Measurements from ENCODE around the gene HCN2. TPM values are rescaled to one million over a fixed set of nuclear protein-coding genes. Genes with fewer than 3 reads are reported as not detected.

Gene HCN2
- total and polyA plus RNA-seq, 2 of the 13 experiments (the other 11 are each of a cell fraction or from before 2014, with no cell fraction given): 0.01 TPM; not detected in 1

DNA sequence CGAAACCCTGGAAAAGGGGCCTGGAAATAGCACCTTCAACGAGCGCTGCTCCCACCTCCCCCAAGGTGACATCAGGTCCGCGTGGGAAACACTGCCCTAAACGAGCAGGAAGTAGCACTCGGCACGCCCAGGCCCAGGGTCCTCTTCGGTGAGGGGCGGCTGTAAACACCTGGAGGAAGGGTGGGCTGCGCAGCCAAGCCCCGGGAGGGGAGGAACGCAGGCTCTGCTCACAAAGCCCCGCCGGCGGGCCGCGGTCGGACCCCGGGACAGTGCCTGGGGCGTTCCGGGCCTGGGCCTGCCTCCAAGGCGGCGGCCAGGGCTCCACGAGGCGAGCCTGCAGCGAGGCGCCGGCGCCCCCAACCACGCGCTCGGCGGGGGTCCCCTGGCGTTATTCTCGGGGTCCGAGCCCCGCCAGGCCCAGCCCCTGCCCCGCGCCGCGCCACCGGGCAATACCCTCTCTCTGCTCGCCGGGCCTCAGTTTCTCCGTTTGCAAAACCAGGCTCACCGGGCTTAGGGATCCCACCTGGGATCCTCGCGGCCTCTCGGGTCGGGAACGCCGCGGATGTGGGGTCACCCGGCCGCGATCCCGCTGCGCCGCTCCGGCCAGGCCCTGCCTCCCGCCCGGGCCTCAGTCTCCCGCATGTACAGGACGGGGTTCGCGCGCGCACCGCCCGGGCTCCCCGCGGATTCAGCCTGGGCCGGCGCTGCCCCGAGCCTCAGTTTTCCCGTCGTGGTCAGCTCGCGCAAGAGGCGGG, 72.7 kb downstream of the HCN2 start (continued):
- TF ChIP-seq ZNF281 (CRISPR knock-in tag; IDR thresholded peaks at IDR 0.05; ENCODE audit: borderline replicate concordance) (peak; percentile 15; the same call in 1 of the 2 replicates), ZNF687 (CRISPR knock-in tag; IDR thresholded peaks at IDR 0.05) (peak; percentile 74), ZFP82 (CRISPR knock-in tag; IDR thresholded peaks at IDR 0.05; ENCODE audit: borderline replicate concordance) (0 out of 2 replicates have a peak, but pooled peaks have one; percentile 29), CBX1 (IDR thresholded peaks at IDR 0.05; ENCODE audit: low read depth) (peak; percentile 40), BORCS8-MEF2B (CRISPR knock-in tag; IDR thresholded peaks at IDR 0.05) (0 out of 2 replicates have a peak, but pooled peaks have one; percentile 1), ZNF564 (CRISPR knock-in tag; IDR thresholded peaks at IDR 0.05) (0 out of 2 replicates have a peak, but pooled peaks have one; percentile 8), ZNF816 (CRISPR knock-in tag; IDR thresholded peaks at IDR 0.05; ENCODE audit: borderline replicate concordance) (peak; percentile 77), AGO2 (optimal IDR thresholded peaks at IDR 0.05; ENCODE audit: low read depth, low read length) (peak; percentile 92), REL (CRISPR knock-in tag; conservative IDR thresholded peaks at IDR 0.05) (0 out of 2 replicates have a peak, but pooled peaks have one; percentile 42), HES4 (CRISPR knock-in tag; IDR thresholded peaks at IDR 0.05; ENCODE audit: borderline replicate concordance) (peak; percentile 6; the same call in 1 of the 2 replicates), SP4 (CRISPR knock-in tag; IDR thresholded peaks at IDR 0.05) (0 out of 2 replicates have a peak, but pooled peaks have one; percentile 38), ZNF850 (CRISPR knock-in tag; conservative IDR thresholded peaks at IDR 0.05) (0 out of 2 replicates have a peak, but pooled peaks have one; percentile 7), ZNF431 (CRISPR knock-in tag; IDR thresholded peaks at IDR 0.05; ENCODE audit: borderline replicate concordance, low read depth) (0 out of 2 replicates have a peak, but pooled peaks have one; percentile 10), ELF3 (CRISPR knock-in tag; IDR thresholded peaks at IDR 0.05) (peak; percentile 65; the same call in 1 of the 2 replicates), ZNF724P (CRISPR knock-in tag; IDR thresholded peaks at IDR 0.05; ENCODE audit: borderline replicate concordance) (0 out of 2 replicates have a peak, but pooled peaks have one; percentile 0)
- TF ChIP-seq, protein P1, sequence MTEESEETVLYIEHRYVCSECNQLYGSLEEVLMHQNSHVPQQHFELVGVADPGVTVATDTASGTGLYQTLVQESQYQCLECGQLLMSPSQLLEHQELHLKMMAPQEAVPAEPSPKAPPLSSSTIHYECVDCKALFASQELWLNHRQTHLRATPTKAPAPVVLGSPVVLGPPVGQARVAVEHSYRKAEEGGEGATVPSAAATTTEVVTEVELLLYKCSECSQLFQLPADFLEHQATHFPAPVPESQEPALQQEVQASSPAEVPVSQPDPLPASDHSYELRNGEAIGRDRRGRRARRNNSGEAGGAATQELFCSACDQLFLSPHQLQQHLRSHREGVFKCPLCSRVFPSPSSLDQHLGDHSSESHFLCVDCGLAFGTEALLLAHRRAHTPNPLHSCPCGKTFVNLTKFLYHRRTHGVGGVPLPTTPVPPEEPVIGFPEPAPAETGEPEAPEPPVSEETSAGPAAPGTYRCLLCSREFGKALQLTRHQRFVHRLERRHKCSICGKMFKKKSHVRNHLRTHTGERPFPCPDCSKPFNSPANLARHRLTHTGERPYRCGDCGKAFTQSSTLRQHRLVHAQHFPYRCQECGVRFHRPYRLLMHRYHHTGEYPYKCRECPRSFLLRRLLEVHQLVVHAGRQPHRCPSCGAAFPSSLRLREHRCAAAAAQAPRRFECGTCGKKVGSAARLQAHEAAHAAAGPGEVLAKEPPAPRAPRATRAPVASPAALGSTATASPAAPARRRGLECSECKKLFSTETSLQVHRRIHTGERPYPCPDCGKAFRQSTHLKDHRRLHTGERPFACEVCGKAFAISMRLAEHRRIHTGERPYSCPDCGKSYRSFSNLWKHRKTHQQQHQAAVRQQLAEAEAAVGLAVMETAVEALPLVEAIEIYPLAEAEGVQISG (CRISPR knock-in tag; IDR thresholded peaks at IDR 0.05): peak; percentile 6; the same call in 1 of the 2 replicates

Measured in HepG2 (cell line).